HG03139 (cell line): ENCODE results near the gene ZNF382.

ENCODE experiments used
- ATAC-seq: cut with Tn5 transposase; IDR thresholded peaks from one replicate; pipeline ENCODE4 v1.9.1; 2021; ENCODE audit not compliant: unreplicated experiment

Gene ZNF382

GRCh38 chr19:36674201-36674600, 69.1 kb downstream of the ZNF382 start:
- ATAC-seq, result no peak

- ATAC-seq, result no peak
Measured at GRCh38 chr19:36679455-36679854, 74.3 kb downstream of the ZNF382 start.
